ENCODE data around the gene PES1.
"Not testable (repeated sequence)": the region's sequence is repeated elsewhere in the genome, so short reads cannot be mapped to it uniquely, and the experiment has no call there.

PES1 gene

DNA sequence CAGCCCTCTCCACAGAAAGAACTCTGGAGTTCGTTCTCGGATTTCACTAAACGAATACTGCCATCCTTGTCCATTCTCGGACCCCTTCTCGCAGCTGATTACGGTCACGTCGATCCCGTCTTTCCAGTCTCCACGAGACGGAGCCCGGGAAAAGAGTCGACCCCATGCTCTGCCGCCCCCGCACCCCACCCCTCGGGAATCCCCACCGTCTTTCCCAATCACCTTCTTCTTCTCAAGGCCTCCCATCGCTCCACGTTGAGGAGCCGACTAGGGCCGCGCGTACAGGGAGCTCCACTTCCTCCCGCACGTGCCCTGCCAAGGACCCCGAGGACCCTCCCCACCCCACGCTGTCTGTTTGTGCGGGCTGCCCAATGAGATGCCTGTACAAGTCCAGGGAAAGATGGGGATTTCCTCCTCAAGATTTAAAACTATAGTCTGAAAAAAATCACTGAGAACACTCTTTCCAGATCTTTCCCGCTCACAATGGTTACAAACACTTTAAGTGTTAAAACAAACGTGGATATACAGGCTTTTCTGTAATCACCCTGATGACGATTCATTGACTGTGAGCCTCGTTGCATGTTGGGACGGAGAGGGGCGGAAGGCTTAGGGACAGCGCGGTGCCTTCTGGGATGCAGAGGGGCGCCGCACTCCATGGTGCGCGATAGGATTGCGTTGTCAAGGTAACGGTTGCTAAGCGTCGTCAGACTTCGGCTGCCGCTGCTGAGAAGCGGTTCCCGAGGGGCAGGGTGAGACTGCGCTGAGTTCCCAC is at the start of gene PES1:
TSS of gene PES1 (minus strand) at position 323 of the 772 bp plus-strand sequence. CDS start at position 246, 77 bp downstream.
- peak; percentile 87 for DNase-seq (ENCODE audit: low read depth)

DNA sequence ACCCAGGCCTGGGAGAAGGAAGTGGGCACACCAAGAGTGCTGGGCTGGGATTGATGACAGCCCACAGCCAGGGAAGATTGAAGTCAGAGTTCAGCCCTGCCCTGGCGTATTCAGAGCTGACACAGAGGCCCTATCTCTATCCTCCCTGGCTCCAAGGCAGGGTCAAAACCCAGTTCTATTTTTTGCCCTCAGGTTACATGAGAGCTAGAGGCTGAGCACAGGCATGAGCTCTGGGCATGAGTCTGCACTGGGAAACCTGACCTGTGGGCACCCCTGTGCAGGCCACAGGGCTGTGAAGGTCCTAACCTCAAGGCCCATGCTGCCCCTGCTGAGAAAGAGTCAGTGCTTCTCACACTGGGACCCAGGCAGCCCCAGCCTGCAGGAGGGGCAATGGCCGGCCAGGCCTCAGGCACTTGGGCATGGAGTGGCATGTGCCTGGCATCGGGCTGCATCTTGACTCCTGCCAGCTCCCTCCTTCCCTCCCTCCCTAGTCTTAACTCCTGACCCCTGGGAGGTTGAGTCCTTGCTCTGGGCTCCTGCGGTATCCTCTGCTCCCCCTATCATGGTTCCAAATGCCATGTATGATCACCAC is 49.2 kb upstream of the PES1 start:
- no peak for DNase-seq (ENCODE audit: low read depth)

DNA sequence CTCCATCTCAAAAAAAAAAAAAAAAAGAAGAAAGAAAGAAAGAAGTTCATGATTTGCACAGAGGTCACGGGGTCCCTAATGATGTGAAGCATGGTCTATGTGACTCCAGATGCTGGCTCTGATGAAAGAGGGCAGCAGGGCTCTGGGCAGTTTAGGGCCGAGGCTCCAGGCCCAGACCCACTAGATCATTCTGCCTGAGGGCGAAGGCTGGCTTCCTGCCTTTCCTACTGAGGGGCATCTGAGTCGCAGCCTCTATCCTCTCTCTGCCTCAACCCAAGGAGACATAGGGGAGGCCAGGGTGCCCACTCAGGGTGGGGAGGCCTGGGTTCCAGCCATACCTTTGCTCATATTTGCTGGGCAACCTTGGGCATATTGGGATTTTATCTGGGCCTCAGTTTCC is 48.7 kb upstream of the PES1 start:
- DNase-seq (ENCODE audit: low read depth), result no peak

DNA sequence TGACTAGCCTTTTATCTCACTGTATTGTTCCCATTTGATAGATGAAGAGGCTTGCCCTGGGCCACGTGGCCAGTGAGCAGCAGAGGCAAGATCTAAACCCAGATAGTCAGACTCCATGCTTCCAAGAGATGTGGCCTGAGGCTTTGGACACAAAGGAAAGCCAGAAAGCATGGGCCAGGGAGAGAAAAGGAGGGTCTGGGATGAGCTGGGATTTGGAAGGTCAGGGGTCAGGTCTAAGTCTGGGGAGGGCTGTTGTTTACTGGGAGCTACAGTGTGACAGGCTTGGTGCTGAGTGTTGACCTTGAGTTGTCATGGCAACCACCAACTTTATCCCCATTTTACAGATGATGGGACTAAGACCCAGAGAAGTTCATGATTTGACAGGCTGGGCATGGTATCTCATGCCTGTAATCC is 46.0 kb upstream of the PES1 start:
- DNase-seq (ENCODE audit: low read depth), result no peak

DNA sequence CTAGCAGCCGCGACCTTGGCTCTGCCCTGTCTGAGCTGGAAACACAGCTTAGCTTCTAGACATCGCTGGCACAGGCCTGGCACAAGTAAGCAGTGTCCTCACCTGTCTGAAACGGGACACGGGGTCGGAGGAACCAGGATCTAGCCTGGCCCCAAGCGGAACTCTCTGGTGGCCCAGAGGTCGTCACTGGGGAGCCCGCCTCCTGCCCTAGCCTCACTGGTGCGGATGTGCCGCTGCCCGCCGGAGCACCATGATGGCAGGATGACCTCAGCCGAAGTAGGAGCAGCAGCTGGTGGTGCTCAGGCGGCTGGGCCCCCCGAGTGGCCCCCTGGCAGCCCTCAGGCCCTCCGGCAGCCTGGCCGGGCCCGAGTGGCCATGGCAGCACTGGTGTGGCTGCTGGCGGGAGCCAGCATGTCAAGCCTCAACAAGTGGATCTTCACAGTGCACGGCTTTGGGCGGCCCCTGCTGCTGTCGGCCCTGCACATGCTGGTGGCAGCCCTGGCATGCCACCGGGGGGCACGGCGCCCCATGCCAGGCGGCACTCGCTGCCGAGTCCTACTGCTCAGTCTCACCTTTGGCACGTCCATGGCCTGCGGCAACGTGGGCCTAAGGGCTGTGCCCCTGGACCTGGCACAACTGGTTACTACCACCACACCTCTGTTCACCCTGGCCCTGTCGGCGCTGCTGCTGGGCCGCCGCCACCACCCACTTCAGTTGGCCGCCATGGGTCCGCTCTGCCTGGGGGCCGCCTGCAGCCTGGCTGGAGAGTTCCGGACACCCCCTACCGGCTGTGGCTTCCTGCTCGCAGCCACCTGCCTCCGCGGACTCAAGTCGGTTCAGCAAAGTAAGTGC is 44.7 kb upstream of the PES1 start:
- no peak for DNase-seq (ENCODE audit: low read depth)

DNA sequence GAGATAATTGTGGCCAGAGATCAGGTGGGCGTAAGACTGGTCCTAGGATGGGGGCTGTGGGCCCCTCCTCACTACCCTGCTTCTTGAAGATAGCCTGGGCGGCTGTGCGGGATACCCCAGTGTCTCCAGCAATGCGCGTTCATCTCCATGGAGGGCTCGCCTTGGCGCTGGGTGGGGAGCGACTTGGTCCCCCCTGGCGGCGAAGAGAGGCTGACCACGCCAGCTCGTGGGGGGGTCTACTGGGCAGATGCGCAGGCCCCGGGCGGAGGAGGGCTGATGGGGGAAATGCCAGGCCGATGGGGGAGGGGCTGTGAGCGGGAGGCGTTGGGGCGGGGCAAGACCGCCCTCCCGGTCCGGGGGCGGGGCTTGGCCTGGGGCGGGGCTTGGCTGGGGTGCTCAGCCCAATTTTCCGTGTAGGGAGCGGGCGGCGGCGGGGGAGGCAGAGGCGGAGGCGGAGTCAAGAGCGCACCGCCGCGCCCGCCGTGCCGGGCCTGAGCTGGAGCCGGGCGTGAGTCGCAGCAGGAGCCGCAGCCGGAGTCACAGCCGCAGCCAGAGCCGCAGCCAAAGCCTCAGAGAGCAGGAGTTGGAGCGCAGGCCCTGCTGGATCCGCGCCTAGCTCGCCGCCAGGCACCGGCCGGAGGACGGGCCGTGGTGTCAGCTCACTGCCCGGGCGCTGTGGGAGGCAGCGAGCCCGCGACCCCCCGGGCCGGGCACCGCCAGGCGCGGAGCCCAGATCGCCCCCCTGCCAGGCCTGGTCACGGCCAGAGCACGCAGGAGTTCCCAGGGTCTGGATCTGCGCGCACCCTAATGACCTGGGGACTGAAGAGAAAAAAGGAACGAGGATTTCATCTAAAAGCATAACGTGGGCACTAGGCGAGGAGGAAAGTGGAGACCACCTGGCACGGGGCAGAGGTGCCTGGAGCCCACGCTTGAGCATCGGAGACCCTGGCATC is 43.8 kb upstream of the PES1 start, which contains the start of gene SLC35E4:
TSS of gene SLC35E4 (plus strand) at position 509 of the 953 bp plus-strand sequence. CDS start 670 bp downstream, outside the sequence.
- DNase-seq (ENCODE audit: low read depth), result peak; percentile 93

DNA sequence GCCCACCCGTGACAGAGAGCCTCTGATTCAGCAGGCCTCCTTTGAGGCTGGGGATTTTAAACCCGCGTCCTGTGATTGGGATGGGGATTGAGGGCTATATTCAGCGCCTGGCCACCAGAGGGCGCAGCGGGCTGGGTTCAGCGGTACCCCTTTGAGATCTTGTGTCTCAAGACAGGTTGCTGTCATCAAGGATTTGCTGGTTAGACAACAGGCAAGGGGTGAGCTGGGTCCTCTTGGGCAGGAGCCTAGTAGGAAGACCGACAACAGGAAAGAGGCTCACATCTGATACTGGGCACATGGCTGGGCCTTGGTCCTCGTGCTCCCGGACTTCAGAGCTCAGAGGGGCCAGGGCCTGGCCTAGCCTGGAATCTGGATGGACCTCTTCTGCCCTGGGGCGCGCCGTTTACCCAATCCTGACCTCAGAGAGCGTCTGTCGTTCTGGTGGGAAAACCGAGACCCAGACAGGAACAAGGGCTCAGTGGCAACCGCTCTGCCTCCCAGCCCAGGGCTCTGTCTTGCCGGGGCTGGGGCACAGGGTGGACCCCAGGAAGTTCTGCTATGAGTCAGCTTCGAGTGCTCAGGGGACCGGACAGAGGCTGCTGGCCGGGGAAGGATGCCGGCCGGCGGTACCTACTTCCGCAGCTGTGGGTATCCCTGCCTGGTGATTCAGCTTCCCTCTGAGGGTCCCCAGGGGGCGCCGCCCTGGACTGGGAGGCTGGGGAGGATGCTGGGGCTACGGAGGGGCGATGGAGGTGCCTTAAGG is 42.9 kb upstream of the PES1 start:
- peak; percentile 85 for DNase-seq (ENCODE audit: low read depth)

DNA sequence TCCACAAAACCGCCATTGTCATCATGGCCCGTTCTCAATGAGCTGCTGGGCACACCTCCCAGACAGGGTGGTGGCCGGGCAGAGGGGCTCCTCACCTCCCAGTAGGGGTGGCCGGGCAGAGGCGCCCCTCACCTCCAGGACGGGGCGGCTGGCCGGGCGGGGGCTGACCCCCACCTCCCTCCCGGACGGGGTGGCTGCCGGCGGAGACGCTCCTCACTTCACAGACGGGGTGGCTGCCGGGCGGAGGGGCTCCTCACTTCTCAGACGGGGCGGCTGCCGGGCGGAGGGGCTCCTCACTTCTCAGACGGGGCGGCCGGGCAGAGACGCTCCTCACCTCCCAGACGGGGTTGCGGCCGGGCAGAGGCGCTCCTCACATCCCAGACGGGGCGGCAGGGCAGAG is 39.8 kb upstream of the PES1 start:
- DNase-seq (ENCODE audit: low read depth), result not testable (repeated sequence)

DNA sequence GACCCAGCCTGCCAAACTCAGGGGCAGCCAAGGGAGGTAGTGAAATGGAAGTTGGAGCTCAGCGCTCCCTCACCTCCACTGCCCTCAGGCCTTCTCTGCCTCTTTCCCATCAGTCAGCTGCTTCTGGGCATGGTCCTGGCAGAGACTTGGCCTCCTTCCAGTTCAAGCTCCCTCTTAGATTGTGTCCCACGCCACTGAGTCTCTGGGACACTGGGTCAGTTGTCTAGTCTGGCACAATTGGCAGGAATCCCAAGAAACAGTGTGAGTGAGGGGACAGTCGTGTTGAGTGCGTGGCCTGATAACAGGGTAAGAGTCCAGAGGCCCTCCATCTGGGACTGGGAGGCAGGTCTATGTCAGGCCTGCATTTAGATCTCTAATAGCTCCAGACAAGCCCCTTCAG is 36.8 kb upstream of the PES1 start:
- no peak for DNase-seq (ENCODE audit: low read depth)

DNA sequence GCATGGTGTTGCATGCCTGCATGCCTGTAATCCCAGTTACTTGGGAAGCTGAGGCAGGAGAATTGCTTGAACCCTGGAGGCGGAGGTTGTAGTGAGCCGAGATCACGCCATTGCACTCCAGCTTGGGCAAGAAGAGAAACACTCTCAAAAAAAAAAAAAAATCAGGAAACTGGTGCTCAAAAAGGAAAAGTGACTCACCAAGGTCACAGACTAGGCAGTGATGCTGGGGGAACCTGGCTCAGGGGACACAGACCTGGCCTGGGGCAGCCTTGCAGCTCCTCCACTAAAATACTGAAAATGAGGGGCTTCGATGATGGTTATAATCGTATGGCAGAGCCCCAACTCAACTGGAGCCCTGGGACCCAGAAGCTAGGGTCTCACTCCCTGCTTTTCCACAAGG is 35.8 kb upstream of the PES1 start:
- no peak for DNase-seq (ENCODE audit: low read depth)

DNA sequence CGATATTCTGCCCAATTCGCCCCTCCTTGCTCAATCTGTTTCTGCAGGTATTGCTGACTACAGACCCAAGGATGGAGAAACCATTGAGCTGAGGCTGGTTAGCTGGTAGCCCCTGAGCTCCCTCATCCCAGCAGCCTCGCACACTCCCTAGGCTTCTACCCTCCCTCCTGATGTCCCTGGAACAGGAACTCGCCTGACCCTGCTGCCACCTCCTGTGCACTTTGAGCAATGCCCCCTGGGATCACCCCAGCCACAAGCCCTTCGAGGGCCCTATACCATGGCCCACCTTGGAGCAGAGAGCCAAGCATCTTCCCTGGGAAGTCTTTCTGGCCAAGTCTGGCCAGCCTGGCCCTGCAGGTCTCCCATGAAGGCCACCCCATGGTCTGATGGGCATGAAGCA is 34.7 kb upstream of the PES1 start:
- no peak for DNase-seq (ENCODE audit: low read depth)

DNA sequence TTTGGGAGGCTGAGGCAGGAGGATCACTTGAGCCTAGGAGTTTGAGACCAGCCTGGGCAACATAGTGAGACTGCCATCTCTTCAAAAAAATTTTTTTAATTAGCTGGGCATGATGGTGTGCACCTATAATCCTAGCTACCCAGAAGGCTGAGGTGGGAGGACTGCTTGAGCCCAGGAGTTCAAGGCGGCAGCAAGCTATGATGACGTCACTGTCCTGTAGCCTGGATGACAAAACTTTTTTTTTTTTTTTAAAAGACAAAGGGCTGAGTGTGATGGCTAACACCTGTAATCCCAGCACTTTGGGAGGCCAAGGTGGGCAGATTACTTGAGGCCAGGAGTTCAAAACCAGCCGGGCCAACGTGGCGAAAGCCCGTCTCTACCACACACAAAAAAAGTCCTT is 28.2 kb upstream of the PES1 start:
- DNase-seq (ENCODE audit: low read depth), result not testable (repeated sequence)

DNA sequence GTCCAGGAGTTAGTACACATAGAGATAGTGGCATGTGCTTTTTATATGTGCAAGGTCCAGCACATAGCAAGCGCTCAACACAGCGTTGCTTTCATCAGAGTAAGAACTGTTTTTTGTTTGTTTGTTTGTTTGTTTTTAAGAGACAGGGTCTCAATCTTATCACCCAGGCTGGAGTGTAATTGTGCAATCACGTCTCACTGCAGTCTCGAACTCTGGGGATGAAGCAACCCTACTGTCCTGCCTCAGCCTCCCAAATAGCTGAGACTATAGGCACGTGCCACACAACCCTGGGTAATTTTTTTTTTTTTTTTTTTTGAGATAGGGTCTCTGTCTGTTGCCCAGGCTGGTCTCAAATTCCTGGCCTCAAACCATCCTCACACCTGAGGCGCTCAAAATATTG is 26.1 kb upstream of the PES1 start:
- no peak for DNase-seq (ENCODE audit: low read depth)

DNA sequence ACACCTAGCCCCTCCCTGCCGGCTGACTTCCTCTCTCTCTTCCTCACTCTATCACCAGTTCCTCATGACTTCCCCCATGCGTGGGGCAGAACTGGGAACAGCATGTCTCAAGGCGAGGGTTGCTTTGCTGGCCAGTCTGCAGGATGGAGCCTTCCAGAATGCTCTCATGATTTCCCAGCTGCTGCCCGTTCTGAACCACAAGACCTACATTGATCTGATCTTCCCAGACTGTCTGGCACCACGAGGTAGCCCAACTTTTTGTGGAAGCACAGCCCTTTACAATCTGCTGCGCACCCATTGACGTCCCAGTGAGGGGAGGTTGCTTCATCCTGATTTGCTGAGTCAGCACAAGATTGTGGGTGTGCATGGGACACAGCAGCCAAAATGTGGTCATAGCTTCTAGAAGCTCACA is 23.8 kb upstream of the PES1 start:
- DNase-seq (ENCODE audit: low read depth), result no peak

DNA sequence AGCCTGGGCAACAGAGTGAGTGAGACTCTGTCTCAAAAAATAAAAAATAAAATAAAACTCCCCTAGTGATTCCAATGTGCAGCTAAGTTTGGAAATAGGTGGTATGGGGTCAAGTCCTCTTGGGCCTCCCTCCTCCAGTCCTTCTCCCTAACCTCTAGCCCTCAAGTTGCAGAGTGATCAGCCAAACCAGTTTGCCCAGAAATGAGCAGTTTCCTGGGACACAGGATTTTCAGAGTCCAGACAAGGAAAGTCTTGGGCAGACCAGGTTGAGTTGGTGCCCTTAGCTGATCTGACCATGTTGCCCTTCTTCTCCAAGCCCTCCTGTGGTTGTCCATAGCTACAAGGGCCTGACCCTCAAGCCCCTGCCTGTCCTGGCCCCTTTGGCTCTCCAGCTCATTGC is 23.2 kb upstream of the PES1 start:
- no peak for DNase-seq (ENCODE audit: low read depth)

DNA sequence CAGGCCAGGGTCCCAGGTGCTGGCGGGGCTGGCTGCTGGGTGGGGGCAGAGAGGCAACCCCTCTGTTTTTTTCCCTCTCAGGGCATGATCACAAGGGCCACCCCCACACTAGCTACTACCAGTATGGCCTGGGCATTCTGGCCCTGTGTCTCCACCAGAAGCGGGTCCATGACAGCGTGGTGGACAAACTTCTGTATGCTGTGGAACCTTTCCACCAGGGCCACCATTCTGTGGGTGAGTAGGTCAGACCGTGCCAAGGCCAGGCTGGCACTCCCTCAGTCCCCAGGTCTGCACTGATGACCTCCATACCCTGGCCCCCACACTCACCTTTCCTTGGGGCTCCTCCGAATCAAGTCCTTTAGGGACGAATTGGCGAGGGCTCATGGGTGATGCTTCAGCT is 22.6 kb upstream of the PES1 start:
- no peak for DNase-seq (ENCODE audit: low read depth)

DNA sequence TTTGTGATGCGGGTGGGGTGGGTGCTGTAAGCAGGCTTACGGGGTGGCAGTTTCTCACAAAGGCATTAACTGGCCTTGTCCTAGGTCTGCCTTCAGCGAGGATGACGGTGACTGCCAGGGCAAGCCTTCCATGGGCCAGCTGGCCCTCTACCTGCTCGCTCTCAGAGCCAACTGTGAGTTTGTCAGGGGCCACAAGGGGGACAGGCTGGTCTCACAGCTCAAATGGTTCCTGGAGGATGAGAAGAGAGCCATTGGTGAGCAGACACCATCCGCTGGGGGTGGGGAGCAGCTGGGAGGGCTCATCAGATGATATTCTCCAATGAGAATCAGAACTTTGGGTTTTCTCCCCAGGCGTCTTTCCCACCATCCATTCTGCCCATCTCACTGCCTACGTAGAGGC is 21.1 kb upstream of the PES1 start:
- DNase-seq (ENCODE audit: low read depth), result no peak

DNA sequence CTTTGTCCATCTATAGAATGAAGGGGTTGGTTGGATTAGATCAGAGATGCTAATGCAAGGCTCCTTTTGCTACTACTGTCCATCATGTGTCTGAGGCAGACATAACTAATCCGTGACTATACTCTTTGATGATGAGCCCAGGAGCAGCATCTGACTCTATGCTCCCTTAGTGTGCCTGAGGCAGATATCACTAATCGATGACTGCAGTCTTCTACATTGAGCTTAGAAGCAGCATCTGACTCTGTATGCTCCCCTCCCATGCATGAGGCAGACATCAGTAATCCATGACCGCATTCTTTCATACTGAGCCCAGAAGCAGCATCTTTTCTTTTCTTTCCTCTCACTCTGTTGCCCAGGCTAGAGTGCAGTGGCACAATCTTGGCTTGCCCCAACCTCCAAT is 19.5 kb upstream of the PES1 start:
- DNase-seq (ENCODE audit: low read depth), result no peak

DNA sequence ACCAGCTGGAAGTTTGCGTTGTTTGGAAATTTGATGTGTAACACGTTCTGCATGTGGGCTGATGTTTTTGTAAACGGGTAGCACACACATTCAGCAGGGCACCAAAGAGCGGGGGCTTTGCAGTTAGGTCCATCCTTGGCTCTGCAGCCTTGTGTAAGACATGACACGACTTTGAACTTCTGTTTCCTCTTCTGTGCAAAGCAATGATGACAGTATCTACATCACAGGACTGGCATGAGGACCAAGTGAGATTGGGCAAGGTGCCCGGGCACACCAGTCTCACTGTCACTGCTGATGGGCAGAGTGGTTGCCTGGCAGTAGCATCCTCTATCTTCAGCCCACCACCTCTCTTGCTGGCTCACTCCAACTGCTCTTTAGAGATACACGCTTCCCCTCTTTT is 18.6 kb upstream of the PES1 start:
- DNase-seq (ENCODE audit: low read depth), result no peak

DNA sequence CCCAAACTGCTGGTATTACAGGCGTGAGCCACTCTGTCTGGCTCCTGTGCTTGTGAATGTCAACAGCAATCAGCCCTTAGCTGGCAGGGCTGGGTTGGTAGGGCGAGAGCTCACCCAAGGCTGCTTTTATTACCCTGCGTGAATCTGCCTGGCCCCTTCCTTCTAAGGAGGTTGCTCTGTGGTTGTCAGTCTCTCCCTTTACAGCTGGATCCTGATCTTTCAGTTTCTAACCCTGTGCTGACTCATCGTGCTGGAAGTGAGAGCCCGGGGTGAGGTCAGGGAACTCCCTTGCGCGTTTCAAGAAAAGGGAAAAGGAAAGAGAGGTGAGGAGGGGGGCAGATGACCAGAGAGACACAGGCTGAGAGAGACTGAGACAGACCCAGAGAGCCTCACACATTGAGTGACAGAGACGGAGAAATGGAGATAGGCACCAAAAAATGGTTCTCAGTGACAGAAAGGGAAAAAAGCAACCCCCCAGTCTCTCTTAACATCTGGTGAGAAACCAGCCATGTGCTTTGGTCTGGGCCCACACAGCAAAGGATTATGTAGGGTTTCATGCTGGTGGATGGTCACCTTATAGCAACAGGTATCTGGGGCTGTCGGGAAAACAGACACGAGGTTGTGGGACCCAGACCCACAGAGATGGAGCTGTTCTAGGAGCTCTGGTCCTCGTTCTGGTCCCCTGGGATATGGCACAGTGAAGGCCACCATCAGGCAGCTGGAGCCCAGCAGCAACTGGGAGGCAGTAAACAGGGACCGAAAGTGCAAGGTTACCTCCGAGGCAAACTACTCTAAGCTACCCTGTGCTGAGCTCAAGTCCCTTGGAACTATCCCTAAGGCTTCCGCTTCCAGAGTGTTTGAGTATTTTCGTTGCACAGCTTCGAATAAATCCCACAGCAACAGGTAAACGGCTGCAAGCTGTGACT is 17.8 kb upstream of the PES1 start:
- DNase-seq (ENCODE audit: low read depth), result no peak
